Panc1 (cell line): ENCODE results near the gene DUSP10. TPM values are rescaled to one million over a fixed set of nuclear protein-coding genes. Genes with fewer than 3 reads are reported as not detected.

Experiments
- ATAC-seq: fragments of 200-7000 bp; cut with Tn5 transposase; 2 replicates; pipeline ENCODE4 v1.9.1; 2020; ENCODE audit warnings: mild to moderate bottlenecking, moderate library complexity
- BruUV-seq: library from RNA; stranded (reverse); fragments of 400-500 nt; replicated peaks from 2 replicates; lab custom pipeline; 2021; lab: Mats Ljungman, UMichigan
- CTCF ChIA-PET: fragments of 300-600 bp; sonication (Branson Sonifier 250); formaldehyde crosslinking; loops from one replicate; lab custom pipeline; 2022; ENCODE audit warnings: antibody characterized with exemption; lab: Charles Lee
- POLR2A ChIA-PET: fragments of 300-600 bp; sonication (Branson Sonifier 250); formaldehyde crosslinking; loops from one replicate; lab custom pipeline; 2022; ENCODE audit warnings: antibody characterized with exemption; lab: Charles Lee
- DNase-seq: peaks from one replicate; pipeline ENCODE4 v3.0.0-alpha.2; 2010; ENCODE audit warnings: low read depth, low spot score
- H3K27ac ChIP-seq: 2 replicates; pipeline ENCODE4 v1.5.1; 2011; ENCODE audit warnings: mild to moderate bottlenecking, low read length, inconsistent platforms
- H3K27me3 ChIP-seq: fragments of 200-500 bp; sonication (Bioruptor generic); 2 replicates; pipeline ENCODE4 v1.6.0; 2014; ENCODE audit warnings: low read length, inconsistent platforms; ENCODE audit not compliant: control insufficient read depth, insufficient read depth
- H3K36me3 ChIP-seq: fragments of 200-500 bp; sonication (Bioruptor generic); 2 replicates; pipeline ENCODE4 v1.5.1; 2014; ENCODE audit warnings: inconsistent platforms, mild to moderate bottlenecking, low read length, moderate library complexity; ENCODE audit not compliant: control insufficient read depth, insufficient read depth
- H3K4me1 ChIP-seq: 2 replicates; pipeline ENCODE4 v1.5.1; 2011; ENCODE audit warnings: inconsistent platforms, mild to moderate bottlenecking, low read length, moderate library complexity; ENCODE audit not compliant: control insufficient read depth, insufficient read depth
- H3K4me3 ChIP-seq, 2 experiments: 2 replicates each; pipeline ENCODE4 v1.5.1; 2011 to 2012; ENCODE audit warnings: low read depth in 2 of 2, low read length in 2 of 2, mild to moderate bottlenecking in 2 of 2, inconsistent platforms in 1 of 2, moderate library complexity in 1 of 2
- H3K9me3 ChIP-seq: fragments of 200-500 bp; sonication (Bioruptor generic); 2 replicates; pipeline ENCODE4 v1.5.1; 2014; ENCODE audit warnings: low read depth, mild to moderate bottlenecking, inconsistent platforms, low read length, moderate library complexity; ENCODE audit not compliant: control insufficient read depth, insufficient read depth
- POLR2AphosphoS5 ChIP-seq: IDR thresholded peaks from 2 replicates; pipeline ENCODE4 v1.6.1; 2012; ENCODE audit warnings: mild to moderate bottlenecking, low read depth, low read length, moderate library complexity
- SIN3A ChIP-seq: IDR thresholded peaks from 2 replicates; pipeline ENCODE4 v1.6.1; 2012; ENCODE audit warnings: low read depth, mild to moderate bottlenecking, low read length, moderate library complexity, borderline replicate concordance; ENCODE audit not compliant: insufficient read depth
- TCF7L2 ChIP-seq: IDR thresholded peaks from 2 replicates; pipeline ENCODE4 v1.6.1; 2011; ENCODE audit warnings: mild to moderate bottlenecking, low read depth, low read length, inconsistent platforms
- in situ Hi-C: cut with HindIII; loops from 2 replicates; pipeline ENCODE4 v1.10.0; 2016; ENCODE audit warnings: low sequenced_read_pairs, low pct_unique_long_range_greater_than_20kb
- intact Hi-C: fragments of 100-400 bp; cut with micrococcal nuclease; formaldehyde crosslinking; loops from one replicate; pipeline ENCODE4 v1.10.0; 2022; ENCODE audit not compliant: unreplicated experiment
- total RNA-seq: library from RNA; stranded (reverse); gene quantifications from one replicate; pipeline ENCODE4 v1.2.1, GENCODE V29; 2021; ENCODE audit not compliant: unreplicated experiment
- TF ChIP-seq, protein P1 (sequence below): fragments of 450-650 bp; IDR thresholded peaks from 2 replicates; pipeline ENCODE4 v1.5.1; 2017; ENCODE audit warnings: mild to moderate bottlenecking
- TF ChIP-seq, protein P2 (sequence below), 2 experiments: IDR thresholded peaks; 2 replicates each; pipeline ENCODE4 v1.6.1; 2011 to 2012; ENCODE audit warnings: low read depth in 2 of 2, control low read depth in 1 of 2, low read length in 1 of 2, mild to moderate bottlenecking in 1 of 2, moderate library complexity in 1 of 2; ENCODE audit not compliant: insufficient read depth in 1 of 2

Gene DUSP10
- total RNA-seq, 1 experiment from 2014 or later, result 1.4 TPM

DNA sequence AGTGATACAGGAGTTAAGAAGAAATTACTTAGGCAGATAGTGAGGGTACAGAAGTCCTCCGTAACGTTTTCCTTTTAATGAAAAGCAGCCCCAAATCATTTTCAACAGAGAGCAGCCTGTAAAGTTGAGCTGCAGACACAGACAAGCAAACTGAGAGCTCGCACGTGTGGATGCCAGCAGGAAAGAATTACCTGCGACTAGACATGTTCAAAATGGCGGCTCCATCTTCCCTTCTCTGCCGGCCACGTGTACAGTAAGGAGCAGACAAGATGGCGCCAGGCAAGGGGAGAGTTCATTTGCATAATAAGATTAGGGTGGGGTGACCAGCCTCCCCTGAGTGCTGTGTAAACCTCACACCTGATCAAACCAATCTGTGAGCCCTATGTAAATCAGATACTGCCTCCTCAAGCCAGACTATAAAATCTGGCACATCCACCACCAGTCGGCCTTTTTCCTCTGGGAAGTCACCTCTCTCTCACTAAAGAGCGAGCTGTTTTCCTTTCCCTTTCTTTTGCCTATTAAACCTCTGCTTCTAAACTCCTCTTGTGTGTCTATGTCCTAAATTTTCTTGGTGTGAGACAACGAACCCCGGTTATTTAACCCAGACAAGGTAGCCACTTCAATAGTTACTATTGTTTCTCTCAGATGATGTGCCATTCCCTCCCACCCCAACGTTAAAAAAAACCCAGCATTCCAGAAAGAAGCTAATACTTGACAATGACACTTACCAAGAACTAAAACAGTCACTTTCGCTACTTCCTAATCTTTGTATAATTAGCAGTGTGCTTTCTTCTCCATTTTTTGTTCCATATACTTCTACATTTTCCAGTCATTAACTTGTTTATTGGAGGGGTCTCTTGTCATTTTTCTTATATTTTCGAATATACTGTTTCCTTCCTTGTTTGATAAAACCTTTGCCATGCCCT is 27.4 kb downstream of the DUSP10 start:
- no peak for ATAC-seq
- no peaks in the 10 kb centered on the region for H3K4me1 ChIP-seq
- in situ Hi-C loops, result no loop called here
- BruUV-seq, result no TSS peak
- TF ChIP-seq, protein P1, sequence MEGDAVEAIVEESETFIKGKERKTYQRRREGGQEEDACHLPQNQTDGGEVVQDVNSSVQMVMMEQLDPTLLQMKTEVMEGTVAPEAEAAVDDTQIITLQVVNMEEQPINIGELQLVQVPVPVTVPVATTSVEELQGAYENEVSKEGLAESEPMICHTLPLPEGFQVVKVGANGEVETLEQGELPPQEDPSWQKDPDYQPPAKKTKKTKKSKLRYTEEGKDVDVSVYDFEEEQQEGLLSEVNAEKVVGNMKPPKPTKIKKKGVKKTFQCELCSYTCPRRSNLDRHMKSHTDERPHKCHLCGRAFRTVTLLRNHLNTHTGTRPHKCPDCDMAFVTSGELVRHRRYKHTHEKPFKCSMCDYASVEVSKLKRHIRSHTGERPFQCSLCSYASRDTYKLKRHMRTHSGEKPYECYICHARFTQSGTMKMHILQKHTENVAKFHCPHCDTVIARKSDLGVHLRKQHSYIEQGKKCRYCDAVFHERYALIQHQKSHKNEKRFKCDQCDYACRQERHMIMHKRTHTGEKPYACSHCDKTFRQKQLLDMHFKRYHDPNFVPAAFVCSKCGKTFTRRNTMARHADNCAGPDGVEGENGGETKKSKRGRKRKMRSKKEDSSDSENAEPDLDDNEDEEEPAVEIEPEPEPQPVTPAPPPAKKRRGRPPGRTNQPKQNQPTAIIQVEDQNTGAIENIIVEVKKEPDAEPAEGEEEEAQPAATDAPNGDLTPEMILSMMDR, result no peak
- no peak for TF ChIP-seq SIN3A
- TF ChIP-seq TCF7L2, result no peak
- TF ChIP-seq, protein P2, sequence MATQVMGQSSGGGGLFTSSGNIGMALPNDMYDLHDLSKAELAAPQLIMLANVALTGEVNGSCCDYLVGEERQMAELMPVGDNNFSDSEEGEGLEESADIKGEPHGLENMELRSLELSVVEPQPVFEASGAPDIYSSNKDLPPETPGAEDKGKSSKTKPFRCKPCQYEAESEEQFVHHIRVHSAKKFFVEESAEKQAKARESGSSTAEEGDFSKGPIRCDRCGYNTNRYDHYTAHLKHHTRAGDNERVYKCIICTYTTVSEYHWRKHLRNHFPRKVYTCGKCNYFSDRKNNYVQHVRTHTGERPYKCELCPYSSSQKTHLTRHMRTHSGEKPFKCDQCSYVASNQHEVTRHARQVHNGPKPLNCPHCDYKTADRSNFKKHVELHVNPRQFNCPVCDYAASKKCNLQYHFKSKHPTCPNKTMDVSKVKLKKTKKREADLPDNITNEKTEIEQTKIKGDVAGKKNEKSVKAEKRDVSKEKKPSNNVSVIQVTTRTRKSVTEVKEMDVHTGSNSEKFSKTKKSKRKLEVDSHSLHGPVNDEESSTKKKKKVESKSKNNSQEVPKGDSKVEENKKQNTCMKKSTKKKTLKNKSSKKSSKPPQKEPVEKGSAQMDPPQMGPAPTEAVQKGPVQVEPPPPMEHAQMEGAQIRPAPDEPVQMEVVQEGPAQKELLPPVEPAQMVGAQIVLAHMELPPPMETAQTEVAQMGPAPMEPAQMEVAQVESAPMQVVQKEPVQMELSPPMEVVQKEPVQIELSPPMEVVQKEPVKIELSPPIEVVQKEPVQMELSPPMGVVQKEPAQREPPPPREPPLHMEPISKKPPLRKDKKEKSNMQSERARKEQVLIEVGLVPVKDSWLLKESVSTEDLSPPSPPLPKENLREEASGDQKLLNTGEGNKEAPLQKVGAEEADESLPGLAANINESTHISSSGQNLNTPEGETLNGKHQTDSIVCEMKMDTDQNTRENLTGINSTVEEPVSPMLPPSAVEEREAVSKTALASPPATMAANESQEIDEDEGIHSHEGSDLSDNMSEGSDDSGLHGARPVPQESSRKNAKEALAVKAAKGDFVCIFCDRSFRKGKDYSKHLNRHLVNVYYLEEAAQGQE (IDR thresholded peaks at IDR 0.05; ENCODE audit: insufficient read depth in 1 of 2, low read depth in 2 of 2, low read length in 1 of 2), result no peak
- TF ChIP-seq POLR2AphosphoS5, result no peak
- intact Hi-C loops, result no loop called here
- no peak overlapping the region for H3K4me3 ChIP-seq
- H3K27ac ChIP-seq, result no peak overlapping the region
- H3K9me3 ChIP-seq, result no peaks in the 10 kb centered on the region
- no peaks in the 10 kb centered on the region for H3K36me3 ChIP-seq
- ChIA-PET POLR2A (no interaction called here), CTCF (no interaction called here)
- no peak for DNase-seq
- H3K27me3 ChIP-seq, result no peaks in the 10 kb centered on the region

DNA sequence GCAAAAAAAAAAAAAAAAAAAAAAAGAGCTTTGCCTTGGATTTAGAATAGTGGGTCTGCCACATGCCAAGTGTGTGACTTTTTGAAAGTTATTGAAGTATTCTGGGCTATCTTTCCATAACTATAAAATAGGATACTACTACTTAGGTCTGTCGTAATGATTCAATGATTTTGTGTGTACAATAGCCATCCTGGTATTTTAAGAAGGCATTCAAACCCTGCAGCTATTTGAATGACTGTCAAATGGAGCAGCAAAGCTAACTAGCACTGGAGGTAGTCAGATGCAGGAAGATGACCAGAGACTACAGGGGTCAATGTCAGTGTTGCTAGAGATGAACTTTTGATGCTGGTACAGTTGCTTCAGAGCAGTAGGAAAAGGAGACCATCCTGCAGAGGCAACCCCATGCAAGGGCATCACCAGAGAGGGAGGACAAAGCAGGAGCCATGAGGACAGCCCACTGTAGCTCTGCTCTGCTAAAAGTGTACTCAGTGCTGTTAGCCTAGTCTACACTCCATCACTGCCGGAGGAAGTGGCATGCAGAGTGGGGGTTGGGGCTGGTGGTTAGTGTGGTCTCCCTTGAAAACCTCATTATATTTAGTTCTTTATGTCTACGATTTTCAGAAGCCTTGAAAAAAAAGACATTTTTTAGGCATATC is 29.0 kb downstream of the DUSP10 start:
- Histone ChIP-seq H3K4me3 (no peak overlapping the region), H3K9me3 (no peaks in the 10 kb centered on the region), H3K27me3 (no peaks in the 10 kb centered on the region), H3K36me3 (no peaks in the 10 kb centered on the region), H3K27ac (no peak overlapping the region), H3K4me1 (no peaks in the 10 kb centered on the region)
- BruUV-seq, result no TSS peak
- TF ChIP-seq, protein P2 (IDR thresholded peaks at IDR 0.05; ENCODE audit: insufficient read depth in 1 of 2, low read depth in 2 of 2, low read length in 1 of 2), result no peak
- TF ChIP-seq, protein P1, result no peak
- no peak for TF ChIP-seq TCF7L2
- no peak for TF ChIP-seq POLR2AphosphoS5
- no peak for TF ChIP-seq SIN3A
- no peak for DNase-seq
- intact Hi-C loops, result no loop called here
- in situ Hi-C loops, result no loop called here
- ChIA-PET CTCF (no interaction called here), POLR2A (no interaction called here)
- no peak for ATAC-seq
